ENCODE data around the gene ZNF101.
"Not testable (repeated sequence)": the region's sequence is repeated elsewhere in the genome, so short reads cannot be mapped to it uniquely, and the experiment has no call there.

Gene ZNF101

GRCh38 chr19:19662344-19662743 is 6.3 kb upstream of the ZNF101 start:
- Histone ChIP-seq H3K4me3 (peak overlapping the region; percentile 93), H3K36me3 (ENCODE audit: insufficient read depth, low read length) (peaks cover 25% of the 10 kb centered on the region), H3K9me3 (ENCODE audit: low read depth, low read length) (no peaks in the 10 kb centered on the region), H3K27ac (no peak overlapping the region), H3K9ac (ENCODE audit: insufficient read length) (peak overlapping the region; percentile 91)
- no peak for DNase-seq (ENCODE audit: low read depth, low spot score)
- TF ChIP-seq FOXP2 (optimal IDR thresholded peaks at IDR 0.05; ENCODE audit: control extremely low read depth, extremely low read length, insufficient read depth) (no peak), POLR2AphosphoS5 (IDR thresholded peaks at IDR 0.05; ENCODE audit: borderline replicate concordance, low read depth, low read length) (peak; percentile 6; the same call in 1 of the 2 replicates)

GRCh38 chr19:19662871-19663255 is 5.8 kb upstream of the ZNF101 start:
- Histone ChIP-seq H3K27ac (peak overlapping the region; percentile 57; the same call in 1 of the 2 replicates), H3K36me3 (ENCODE audit: insufficient read depth, low read length) (peaks cover 20% of the 10 kb centered on the region), H3K9me3 (ENCODE audit: low read depth, low read length) (no peaks in the 10 kb centered on the region), H3K4me3 (peak overlapping the region; percentile 93), H3K9ac (ENCODE audit: insufficient read length) (peak overlapping the region; percentile 91)
- no peak for DNase-seq (ENCODE audit: low read depth, low spot score)
- no peak for TF ChIP-seq FOXP2 (optimal IDR thresholded peaks at IDR 0.05; ENCODE audit: control extremely low read depth, extremely low read length, insufficient read depth)
- 0 out of 2 replicates have a peak, but pooled peaks have one; percentile 3 for TF ChIP-seq POLR2AphosphoS5 (IDR thresholded peaks at IDR 0.05; ENCODE audit: borderline replicate concordance, low read depth, low read length)

GRCh38 chr19:19663256-19664120 is 5.2 kb upstream of the ZNF101 start, which contains the start of gene ATP13A1:
ATP13A1 (minus strand) TSS chr19:19663676; CDS start chr19:19663666, 10 bp downstream.
- DNase-seq (ENCODE audit: low read depth, low spot score) = peak; percentile 75
- peaks cover 13% of the 10 kb centered on the region for H3K36me3 ChIP-seq (ENCODE audit: insufficient read depth, low read length)
- peak within 1 kb of the TSS; percentile 93 for H3K4me3 ChIP-seq
- peak within 1 kb of the TSS; percentile 86 for H3K27ac ChIP-seq
- no peak for TF ChIP-seq EZH2 (IDR thresholded peaks at IDR 0.05)
- no peak for TF ChIP-seq FOXP2 (optimal IDR thresholded peaks at IDR 0.05; ENCODE audit: control extremely low read depth, extremely low read length, insufficient read depth)
- TF ChIP-seq POLR2AphosphoS5 (IDR thresholded peaks at IDR 0.05; ENCODE audit: borderline replicate concordance, low read depth, low read length) = peak; percentile 78
- H3K9me3 ChIP-seq (ENCODE audit: low read depth, low read length) = no peaks in the 10 kb centered on the region
- peak within 1 kb of the TSS; percentile 91 for H3K9ac ChIP-seq (ENCODE audit: insufficient read length)

GRCh38 chr19:19665420-19665948 is 3.2 kb upstream of the ZNF101 start:
- H3K36me3 ChIP-seq (ENCODE audit: insufficient read depth, low read length); H3K4me3 ChIP-seq; H3K27ac ChIP-seq; H3K9ac ChIP-seq (ENCODE audit: insufficient read length); H3K9me3 ChIP-seq (ENCODE audit: low read depth, low read length); DNase-seq (ENCODE audit: low read depth, low spot score): not testable (repeated sequence)

- H3K27ac ChIP-seq = no peak overlapping the region
- no peak for TF ChIP-seq EZH2 (IDR thresholded peaks at IDR 0.05)
- TF ChIP-seq POLR2AphosphoS5 (IDR thresholded peaks at IDR 0.05; ENCODE audit: borderline replicate concordance, low read depth, low read length) = no peak
- no peak for TF ChIP-seq FOXP2 (optimal IDR thresholded peaks at IDR 0.05; ENCODE audit: control extremely low read depth, extremely low read length, insufficient read depth)
- peak overlapping the region; percentile 82 for H3K4me3 ChIP-seq
- DNase-seq (ENCODE audit: low read depth, low spot score) = no peak
- no peaks in the 10 kb centered on the region for H3K9me3 ChIP-seq (ENCODE audit: low read depth, low read length)
- peak overlapping the region; percentile 45 for H3K9ac ChIP-seq (ENCODE audit: insufficient read length)
- H3K36me3 ChIP-seq (ENCODE audit: insufficient read depth, low read length) = peaks cover 21% of the 10 kb centered on the region; the same call in 1 of the 2 replicates
Measured at GRCh38 chr19:19670070-19670551, 1.5 kb downstream of the ZNF101 start.

GRCh38 chr19:19672816-19673215 is 4.2 kb downstream of the ZNF101 start:
- DNase-seq (ENCODE audit: low read depth, low spot score) = no peak
- no peak overlapping the region for H3K4me3 ChIP-seq
- H3K27ac ChIP-seq = no peak overlapping the region
- no peak overlapping the region for H3K9ac ChIP-seq (ENCODE audit: insufficient read length)
- no peak for TF ChIP-seq EZH2 (IDR thresholded peaks at IDR 0.05)
- TF ChIP-seq FOXP2 (optimal IDR thresholded peaks at IDR 0.05; ENCODE audit: control extremely low read depth, extremely low read length, insufficient read depth) = no peak
- TF ChIP-seq POLR2AphosphoS5 (IDR thresholded peaks at IDR 0.05; ENCODE audit: borderline replicate concordance, low read depth, low read length) = no peak
- peaks cover 47% of the 10 kb centered on the region for H3K36me3 ChIP-seq (ENCODE audit: insufficient read depth, low read length)
- H3K9me3 ChIP-seq (ENCODE audit: low read depth, low read length) = peaks cover 7% of the 10 kb centered on the region; the same call in 1 of the 2 replicates

GRCh38 chr19:19674315-19674714 is 5.7 kb downstream of the ZNF101 start:
- DNase-seq (ENCODE audit: low read depth, low spot score) = no peak
- TF ChIP-seq FOXP2 (optimal IDR thresholded peaks at IDR 0.05; ENCODE audit: control extremely low read depth, extremely low read length, insufficient read depth) (no peak), POLR2AphosphoS5 (IDR thresholded peaks at IDR 0.05; ENCODE audit: borderline replicate concordance, low read depth, low read length) (no peak), EZH2 (IDR thresholded peaks at IDR 0.05) (no peak)
- H3K27ac ChIP-seq = no peak overlapping the region
- peaks cover 8% of the 10 kb centered on the region for H3K9me3 ChIP-seq (ENCODE audit: low read depth, low read length)
- H3K36me3 ChIP-seq (ENCODE audit: insufficient read depth, low read length) = peaks cover 62% of the 10 kb centered on the region
- no peak overlapping the region for H3K4me3 ChIP-seq
- no peak overlapping the region for H3K9ac ChIP-seq (ENCODE audit: insufficient read length)

- no peak for DNase-seq (ENCODE audit: low read depth, low spot score)
- H3K27ac ChIP-seq = no peak overlapping the region
- TF ChIP-seq EZH2 (IDR thresholded peaks at IDR 0.05) = no peak
- no peak for TF ChIP-seq FOXP2 (optimal IDR thresholded peaks at IDR 0.05; ENCODE audit: control extremely low read depth, extremely low read length, insufficient read depth)
- no peak for TF ChIP-seq POLR2AphosphoS5 (IDR thresholded peaks at IDR 0.05; ENCODE audit: borderline replicate concordance, low read depth, low read length)
- H3K4me3 ChIP-seq = no peak overlapping the region
- peaks cover 11% of the 10 kb centered on the region for H3K9me3 ChIP-seq (ENCODE audit: low read depth, low read length)
- H3K9ac ChIP-seq (ENCODE audit: insufficient read length) = no peak overlapping the region
- H3K36me3 ChIP-seq (ENCODE audit: insufficient read depth, low read length) = peaks cover 65% of the 10 kb centered on the region
Measured at GRCh38 chr19:19677579-19677978, 8.9 kb downstream of the ZNF101 start.

Data from SK-N-MC (cell line).